A673 (cell line): ENCODE data around the gene DTL. TPM values are rescaled to one million over a fixed set of nuclear protein-coding genes. Genes with fewer than 3 reads are reported as not detected.
A peak's percentile ranks its signal among the peaks of the same experiment; 100 is the strongest.

ENCODE experiments used
- BruUV-seq: library from RNA; stranded (reverse); fragments of 400-500 nt; replicated peaks from 2 replicates; lab custom pipeline; 2021; lab: Mats Ljungman, UMichigan
- CTCF ChIA-PET: fragments of 300-600 bp; sonication (Branson Sonifier 250); formaldehyde crosslinking; loops from one replicate; lab custom pipeline; 2022; ENCODE audit warnings: antibody characterized with exemption; lab: Charles Lee
- POLR2A ChIA-PET: fragments of 300-600 bp; sonication (Branson Sonifier 250); formaldehyde crosslinking; loops from one replicate; lab custom pipeline; 2022; ENCODE audit warnings: antibody characterized with exemption; ENCODE audit not compliant: low non-redundant PET; lab: Charles Lee
- DNase-seq: peaks from one replicate; pipeline ENCODE4 v3.0.0-alpha.2; 2015; ENCODE audit warnings: low spot score
- H3K27ac ChIP-seq: fragments of 200-600 bp; sonication (generic); 2 replicates; pipeline ENCODE4 v1.5.1; 2016; ENCODE audit warnings: mixed run types, low read depth, mild to moderate bottlenecking, mixed read lengths, antibody characterized with exemption, low read length; ENCODE audit not compliant: poor library complexity, severe bottlenecking
- H3K27me3 ChIP-seq: fragments of 200-600 bp; sonication (generic); replicated peaks from 2 replicates; pipeline ENCODE4 v1.6.1; 2017; ENCODE audit warnings: mixed run types, low read depth, mild to moderate bottlenecking, mixed read lengths, antibody characterized with exemption, low read length; ENCODE audit not compliant: insufficient read depth, poor library complexity
- H3K36me3 ChIP-seq: fragments of 200-600 bp; sonication (generic); 2 replicates; pipeline ENCODE4 v1.6.1; 2016; ENCODE audit warnings: mixed run types, mild to moderate bottlenecking, mixed read lengths, antibody characterized with exemption, low read length; ENCODE audit not compliant: insufficient read depth, poor library complexity, severe bottlenecking
- H3K4me1 ChIP-seq: fragments of 200-600 bp; sonication (generic); 2 replicates; pipeline ENCODE4 v1.6.1; 2017; ENCODE audit warnings: mixed run types, mild to moderate bottlenecking, mixed read lengths, antibody characterized with exemption, low read length; ENCODE audit not compliant: insufficient read depth, poor library complexity, severe bottlenecking
- H3K4me3 ChIP-seq: fragments of 200-600 bp; sonication (generic); 2 replicates; pipeline ENCODE4 v1.5.1; 2016; ENCODE audit warnings: low read depth, mixed run types, mild to moderate bottlenecking, mixed read lengths, low read length; ENCODE audit not compliant: poor library complexity, severe bottlenecking
- H3K9me3 ChIP-seq: fragments of 200-600 bp; sonication (generic); 2 replicates; pipeline ENCODE4 v1.6.1; 2016; ENCODE audit warnings: mixed run types, low read depth, mild to moderate bottlenecking, mixed read lengths, antibody characterized with exemption, low read length; ENCODE audit not compliant: poor library complexity, severe bottlenecking
- EZH2 ChIP-seq: fragments of 200-600 bp; sonication (generic); IDR thresholded peaks from 2 replicates; pipeline ENCODE4 v1.6.1; 2017; ENCODE audit warnings: borderline replicate concordance, low read depth, mild to moderate bottlenecking, mixed read lengths, antibody characterized with exemption, low read length; ENCODE audit not compliant: poor library complexity, severe bottlenecking
- intact Hi-C: fragments of 100-400 bp; cut with micrococcal nuclease; formaldehyde crosslinking; loops from one replicate; pipeline ENCODE4 v1.10.0; 2022; ENCODE audit not compliant: unreplicated experiment
- total RNA-seq: library from RNA; stranded (reverse); gene quantifications from 2 replicates; pipeline ENCODE4 v1.2.3, GENCODE V29; 2021
- TF ChIP-seq, protein P1 (sequence below): fragments of 300-800, 200-600 bp; sonication (generic); conservative IDR thresholded peaks from 2 replicates; pipeline ENCODE4 v1.5.1; 2017; ENCODE audit warnings: low read depth, mild to moderate bottlenecking, antibody characterized with exemption, low read length, moderate library complexity, mixed read lengths

The DTL gene
- total RNA-seq, 1 experiment from 2014 or later: 84.3 TPM

DNA sequence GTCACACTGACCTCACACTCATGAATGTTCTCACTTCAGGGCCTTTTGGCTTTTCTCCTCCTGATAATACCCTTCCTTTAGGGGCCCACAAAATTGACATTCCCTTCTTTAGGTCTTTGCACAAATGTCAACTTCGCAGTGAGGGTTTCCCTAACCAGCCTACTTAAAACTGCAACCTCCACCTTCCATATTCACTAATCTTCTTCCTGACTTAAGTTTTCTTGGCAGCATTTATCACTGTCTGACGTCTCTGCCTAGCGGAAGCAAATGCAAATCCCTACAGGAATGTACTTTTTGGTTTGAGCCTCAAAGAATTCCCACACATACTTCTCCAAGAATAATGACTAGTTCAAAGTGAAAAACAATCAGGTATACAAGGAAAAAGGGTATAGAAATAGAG lies 33.0 kb upstream of the DTL start:
- BruUV-seq: no TSS peak
- Histone ChIP-seq H3K36me3 (peaks cover 10% of the 10 kb centered on the region), H3K4me1 (peaks cover 14% of the 10 kb centered on the region), H3K4me3 (no peak overlapping the region), H3K27ac (no peak overlapping the region), H3K9me3 (no peaks in the 10 kb centered on the region), H3K27me3 (no peaks in the 10 kb centered on the region)
- intact Hi-C loops: no loop called here
- ChIA-PET POLR2A (no interaction called here), CTCF (no interaction called here)
- DNase-seq: peak; percentile 35
- TF ChIP-seq, protein P1, sequence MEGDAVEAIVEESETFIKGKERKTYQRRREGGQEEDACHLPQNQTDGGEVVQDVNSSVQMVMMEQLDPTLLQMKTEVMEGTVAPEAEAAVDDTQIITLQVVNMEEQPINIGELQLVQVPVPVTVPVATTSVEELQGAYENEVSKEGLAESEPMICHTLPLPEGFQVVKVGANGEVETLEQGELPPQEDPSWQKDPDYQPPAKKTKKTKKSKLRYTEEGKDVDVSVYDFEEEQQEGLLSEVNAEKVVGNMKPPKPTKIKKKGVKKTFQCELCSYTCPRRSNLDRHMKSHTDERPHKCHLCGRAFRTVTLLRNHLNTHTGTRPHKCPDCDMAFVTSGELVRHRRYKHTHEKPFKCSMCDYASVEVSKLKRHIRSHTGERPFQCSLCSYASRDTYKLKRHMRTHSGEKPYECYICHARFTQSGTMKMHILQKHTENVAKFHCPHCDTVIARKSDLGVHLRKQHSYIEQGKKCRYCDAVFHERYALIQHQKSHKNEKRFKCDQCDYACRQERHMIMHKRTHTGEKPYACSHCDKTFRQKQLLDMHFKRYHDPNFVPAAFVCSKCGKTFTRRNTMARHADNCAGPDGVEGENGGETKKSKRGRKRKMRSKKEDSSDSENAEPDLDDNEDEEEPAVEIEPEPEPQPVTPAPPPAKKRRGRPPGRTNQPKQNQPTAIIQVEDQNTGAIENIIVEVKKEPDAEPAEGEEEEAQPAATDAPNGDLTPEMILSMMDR: no peak
- TF ChIP-seq EZH2: no peak

GRCh38 chr1:212004895-212005608 lies 30.5 kb upstream of the DTL start:
- no TSS peak for BruUV-seq

GRCh38 chr1:212007178-212007577 lies 28.4 kb upstream of the DTL start:
- H3K9me3 ChIP-seq: no peaks in the 10 kb centered on the region
- no TSS peak for BruUV-seq
- H3K4me1 ChIP-seq: peaks cover 12% of the 10 kb centered on the region
- intact Hi-C loops: no loop called here
- DNase-seq: no peak
- H3K4me3 ChIP-seq: no peak overlapping the region
- POLR2A ChIA-PET: no interaction called here
- no peak overlapping the region for H3K27ac ChIP-seq
- TF ChIP-seq EZH2: no peak
- TF ChIP-seq, protein P1: no peak
- H3K27me3 ChIP-seq: no peaks in the 10 kb centered on the region
- CTCF ChIA-PET: no interaction called here
- peaks cover 18% of the 10 kb centered on the region for H3K36me3 ChIP-seq

More at GRCh38 chr1:212004895-212005608, 30.5 kb upstream of the DTL start:
- Histone ChIP-seq H3K9me3 (no peaks in the 10 kb centered on the region), H3K27ac (no peak overlapping the region), H3K4me3 (no peak overlapping the region), H3K27me3 (no peaks in the 10 kb centered on the region), H3K36me3 (peaks cover 15% of the 10 kb centered on the region), H3K4me1 (peaks cover 14% of the 10 kb centered on the region)
- DNase-seq: no peak
- ChIA-PET CTCF (no interaction called here), POLR2A (no interaction called here)
- TF ChIP-seq, protein P1: no peak
- TF ChIP-seq EZH2: no peak
- intact Hi-C loops: no loop called here
